ENCODE measurements around the gene RNF5. TPM values are rescaled to one million over a fixed set of nuclear protein-coding genes. Genes with fewer than 3 reads are reported as not detected.

The RNF5 gene
- polyA plus RNA-seq, 1 experiment, result 33.3 TPM

- Histone ChIP-seq H3K27me3 (ENCODE audit: control insufficient read depth, insufficient read depth, low read length) (no peaks in the 10 kb centered on the region), H3K27ac (ENCODE audit: low read depth, low read length) (no peak overlapping the region), H3K9me3 (ENCODE audit: control insufficient read depth, insufficient read depth, low read length) (no peaks in the 10 kb centered on the region; the same call in 1 of the 2 replicates), H3K4me3 (ENCODE audit: low read depth, low read length) (no peak overlapping the region)
- ChIA-PET CTCF (interaction anchor here (0.7 to 3.2 kb wide), 3 partner anchors 37 to 110 kb away, joined by 3 to 10 read pairs (median 3); no protein-coding TSS in a partner anchor), POLR2A (no interaction called here)
- TF ChIP-seq, protein P1, sequence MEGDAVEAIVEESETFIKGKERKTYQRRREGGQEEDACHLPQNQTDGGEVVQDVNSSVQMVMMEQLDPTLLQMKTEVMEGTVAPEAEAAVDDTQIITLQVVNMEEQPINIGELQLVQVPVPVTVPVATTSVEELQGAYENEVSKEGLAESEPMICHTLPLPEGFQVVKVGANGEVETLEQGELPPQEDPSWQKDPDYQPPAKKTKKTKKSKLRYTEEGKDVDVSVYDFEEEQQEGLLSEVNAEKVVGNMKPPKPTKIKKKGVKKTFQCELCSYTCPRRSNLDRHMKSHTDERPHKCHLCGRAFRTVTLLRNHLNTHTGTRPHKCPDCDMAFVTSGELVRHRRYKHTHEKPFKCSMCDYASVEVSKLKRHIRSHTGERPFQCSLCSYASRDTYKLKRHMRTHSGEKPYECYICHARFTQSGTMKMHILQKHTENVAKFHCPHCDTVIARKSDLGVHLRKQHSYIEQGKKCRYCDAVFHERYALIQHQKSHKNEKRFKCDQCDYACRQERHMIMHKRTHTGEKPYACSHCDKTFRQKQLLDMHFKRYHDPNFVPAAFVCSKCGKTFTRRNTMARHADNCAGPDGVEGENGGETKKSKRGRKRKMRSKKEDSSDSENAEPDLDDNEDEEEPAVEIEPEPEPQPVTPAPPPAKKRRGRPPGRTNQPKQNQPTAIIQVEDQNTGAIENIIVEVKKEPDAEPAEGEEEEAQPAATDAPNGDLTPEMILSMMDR (IDR thresholded peaks at IDR 0.05; ENCODE audit: low read depth, low read length), result no peak
- no peak for DNase-seq (ENCODE audit: low read depth, low spot score)
These were observed 20.2 kb upstream of the RNF5 start for GRCh38 chr6:32158052-32158451.

GRCh38 chr6:32163559-32164258 lies 14.5 kb upstream of the RNF5 start:
- no peak overlapping the region for H3K27ac ChIP-seq (ENCODE audit: low read depth, low read length)
- ChIA-PET CTCF (interaction anchor here (1.5 kb wide), 1 partner anchor 32 kb away, joined by 4 read pairs; no protein-coding TSS in a partner anchor), POLR2A (no interaction called here)
- TF ChIP-seq, protein P1 (IDR thresholded peaks at IDR 0.05; ENCODE audit: low read depth, low read length), result no peak
- no peaks in the 10 kb centered on the region for H3K27me3 ChIP-seq (ENCODE audit: control insufficient read depth, insufficient read depth, low read length)
- no peak overlapping the region for H3K4me3 ChIP-seq (ENCODE audit: low read depth, low read length)
- DNase-seq (ENCODE audit: low read depth, low spot score), result no peak
- H3K9me3 ChIP-seq (ENCODE audit: control insufficient read depth, insufficient read depth, low read length), result no peaks in the 10 kb centered on the region

DNA sequence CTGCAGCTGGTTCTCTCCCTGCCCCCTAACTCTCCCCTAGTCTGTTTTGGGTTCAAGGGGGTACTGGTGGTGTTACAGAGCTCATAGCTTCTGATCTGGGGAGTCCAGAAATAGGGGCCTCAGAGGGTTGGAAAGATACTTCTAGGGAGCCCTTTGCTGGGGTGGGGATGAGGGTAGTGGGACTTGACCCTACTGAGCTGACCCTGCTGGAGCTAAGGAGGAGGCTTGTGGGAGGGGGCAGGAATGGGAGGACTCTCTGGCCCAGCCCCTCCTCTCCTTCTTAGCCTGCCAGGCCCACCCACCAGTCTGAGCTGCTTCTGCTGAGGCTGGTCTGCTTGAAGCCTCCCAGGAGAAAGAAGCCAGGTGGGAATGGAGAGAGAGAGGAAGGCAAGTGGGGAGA lies 13.9 kb upstream of the RNF5 start, which contains the start of gene EGFL8:
Gene EGFL8 (plus strand): TSS at position 301 of the 400 bp plus-strand sequence. CDS start 1,571 bp downstream, outside the sequence.
- CTCF ChIA-PET, result interaction anchor here (1.5 kb wide), 1 partner anchor 31 kb away, joined by 4 read pairs; no protein-coding TSS in a partner anchor
- Histone ChIP-seq H3K27ac (ENCODE audit: low read depth, low read length) (no peak within 1 kb of the TSS), H3K27me3 (ENCODE audit: control insufficient read depth, insufficient read depth, low read length) (no peaks in the 10 kb centered on the region), H3K4me3 (ENCODE audit: low read depth, low read length) (no peak within 1 kb of the TSS), H3K9me3 (ENCODE audit: control insufficient read depth, insufficient read depth, low read length) (no peaks in the 10 kb centered on the region)
- POLR2A ChIA-PET, result no interaction called here
- TF ChIP-seq, protein P1 (IDR thresholded peaks at IDR 0.05; ENCODE audit: low read depth, low read length), result no peak
- no peak for DNase-seq (ENCODE audit: low read depth, low spot score)

DNA sequence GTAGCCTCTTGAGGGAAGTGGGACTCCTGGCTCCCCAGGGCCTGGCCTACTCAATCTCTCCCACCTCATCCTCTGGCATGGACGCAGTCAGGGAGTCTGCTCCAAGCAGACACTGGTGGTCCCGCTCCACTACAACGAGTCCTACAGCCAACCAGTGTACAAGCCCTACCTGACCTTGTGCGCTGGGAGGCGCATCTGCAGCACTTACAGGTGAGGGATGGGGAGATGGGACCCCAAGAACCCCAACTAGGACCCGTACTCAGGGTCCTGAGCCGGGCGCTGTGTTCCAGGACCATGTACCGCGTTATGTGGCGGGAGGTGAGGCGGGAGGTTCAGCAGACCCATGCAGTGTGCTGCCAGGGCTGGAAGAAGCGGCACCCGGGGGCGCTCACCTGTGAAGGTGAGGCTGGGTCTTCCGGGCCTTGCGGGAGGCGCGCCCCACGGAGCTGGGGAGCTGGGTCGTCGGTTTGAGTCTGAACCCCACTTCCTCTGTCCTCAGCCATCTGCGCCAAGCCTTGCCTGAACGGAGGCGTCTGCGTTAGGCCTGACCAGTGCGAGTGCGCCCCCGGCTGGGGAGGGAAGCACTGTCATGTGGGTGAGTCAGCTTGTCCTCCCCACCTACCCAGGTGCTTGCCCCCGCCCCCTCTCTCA lies 11.7 kb upstream of the RNF5 start:
- Histone ChIP-seq H3K4me3 (ENCODE audit: low read depth, low read length) (no peak overlapping the region), H3K9me3 (ENCODE audit: control insufficient read depth, insufficient read depth, low read length) (no peaks in the 10 kb centered on the region), H3K27ac (ENCODE audit: low read depth, low read length) (no peak overlapping the region), H3K27me3 (ENCODE audit: control insufficient read depth, insufficient read depth, low read length) (no peaks in the 10 kb centered on the region)
- POLR2A ChIA-PET, result no interaction called here
- CTCF ChIA-PET, result no interaction called here
- no peak for DNase-seq (ENCODE audit: low read depth, low spot score)
- TF ChIP-seq, protein P1 (IDR thresholded peaks at IDR 0.05; ENCODE audit: low read depth, low read length), result no peak

DNA sequence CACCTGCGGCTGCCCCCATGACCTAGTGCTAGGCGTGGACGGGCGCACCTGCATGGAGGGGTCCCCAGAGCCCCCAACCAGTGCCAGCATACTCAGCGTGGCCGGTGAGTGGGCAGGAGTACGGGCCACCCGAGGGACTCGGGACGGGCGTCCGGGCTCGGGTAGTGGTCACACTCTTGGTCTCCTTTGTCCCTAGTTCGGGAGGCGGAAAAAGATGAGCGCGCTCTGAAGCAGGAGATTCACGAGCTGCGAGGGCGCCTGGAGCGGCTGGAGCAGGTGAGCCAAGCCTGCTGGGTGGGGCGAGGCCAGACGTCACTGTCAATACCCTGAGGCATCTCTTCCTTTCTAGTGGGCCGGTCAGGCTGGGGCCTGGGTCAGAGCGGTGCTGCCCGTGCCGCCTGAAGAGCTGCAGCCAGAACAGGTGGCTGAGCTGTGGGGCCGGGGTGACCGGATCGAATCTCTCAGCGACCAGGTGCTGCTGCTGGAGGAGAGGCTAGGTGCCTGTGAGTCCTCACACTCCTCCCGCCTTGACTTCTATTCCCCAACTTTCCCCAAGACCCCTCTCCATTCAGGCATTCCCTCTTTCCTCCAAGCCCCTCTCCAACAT lies 10.9 kb upstream of the RNF5 start:
- Histone ChIP-seq H3K27ac (ENCODE audit: low read depth, low read length) (no peak overlapping the region), H3K9me3 (ENCODE audit: control insufficient read depth, insufficient read depth, low read length) (no peaks in the 10 kb centered on the region), H3K27me3 (ENCODE audit: control insufficient read depth, insufficient read depth, low read length) (no peaks in the 10 kb centered on the region), H3K4me3 (ENCODE audit: low read depth, low read length) (no peak overlapping the region)
- TF ChIP-seq, protein P1 (IDR thresholded peaks at IDR 0.05; ENCODE audit: low read depth, low read length), result no peak
- no peak for DNase-seq (ENCODE audit: low read depth, low spot score)
- ChIA-PET CTCF (no interaction called here), POLR2A (no interaction called here)

Measured in AG04450 (cell line).